WTC11 (cell line): Measurements from ENCODE around the gene SDCCAG8.

Experiments
- CBFB ChIP-seq: sonication (generic); formaldehyde crosslinking; IDR thresholded peaks from 2 replicates; pipeline ENCODE4 v1.8.1; 2022; ENCODE audit warnings: mild to moderate bottlenecking, low read depth, missing genetic modification reagents
- EMX1 ChIP-seq: fragments of 250-450 bp; sonication (Bioruptor Pico); IDR thresholded peaks from 2 replicates; pipeline ENCODE4 v1.8.0; 2021; ENCODE audit warnings: mild to moderate bottlenecking
- ETV6 ChIP-seq: sonication (generic); formaldehyde crosslinking; IDR thresholded peaks from 2 replicates; pipeline ENCODE4 v1.8.1; 2022; ENCODE audit warnings: mild to moderate bottlenecking, missing genetic modification reagents
- FOXJ3 ChIP-seq: sonication (generic); formaldehyde crosslinking; IDR thresholded peaks from 2 replicates; pipeline ENCODE4 v1.9.0; 2021; ENCODE audit warnings: missing genetic modification reagents, mild to moderate bottlenecking, borderline replicate concordance
- JAZF1 ChIP-seq: fragments of 250-450 bp; sonication (Bioruptor Pico); IDR thresholded peaks from 2 replicates; pipeline ENCODE4 v1.9.0; 2021; ENCODE audit warnings: moderate library complexity, mild to moderate bottlenecking, inconsistent platforms
- TEAD4 ChIP-seq: sonication (generic); formaldehyde crosslinking; IDR thresholded peaks from 2 replicates; pipeline ENCODE4 v1.8.0; 2022; ENCODE audit warnings: mild to moderate bottlenecking, missing genetic modification reagents
- ZNF121 ChIP-seq: sonication (generic); formaldehyde crosslinking; IDR thresholded peaks from 2 replicates; pipeline ENCODE4 v1.8.0; 2023; ENCODE audit warnings: missing genetic modification reagents
- ZNF423 ChIP-seq: fragments of 250-450 bp; sonication (Bioruptor Pico); IDR thresholded peaks from 2 replicates; pipeline ENCODE4 v2.1.2; 2022; ENCODE audit warnings: mild to moderate bottlenecking, moderate library complexity
- TF ChIP-seq, protein P1 (sequence below): fragments of 200-600 bp; IDR thresholded peaks from 2 replicates; pipeline ENCODE4 v1.8.0; 2022; ENCODE audit warnings: antibody characterized with exemption
- TF ChIP-seq, protein P2 (sequence below): sonication (generic); formaldehyde crosslinking; IDR thresholded peaks from 2 replicates; pipeline ENCODE4 v1.8.1; 2022; ENCODE audit warnings: low read depth, missing genetic modification reagents, borderline replicate concordance
- TF ChIP-seq, protein P3 (sequence below): sonication (generic); formaldehyde crosslinking; IDR thresholded peaks from 2 replicates; pipeline ENCODE4 v1.8.1; 2023; ENCODE audit warnings: mild to moderate bottlenecking, missing genetic modification reagents, moderate library complexity
- TF ChIP-seq, protein P4 (sequence below): sonication (generic); formaldehyde crosslinking; IDR thresholded peaks from 2 replicates; pipeline ENCODE4 v1.8.0; 2022; ENCODE audit warnings: mild to moderate bottlenecking, missing genetic modification reagents
- TF ChIP-seq, protein P5 (sequence below): sonication (generic); formaldehyde crosslinking; IDR thresholded peaks from 2 replicates; pipeline ENCODE4 v1.8.1; 2022; ENCODE audit warnings: missing genetic modification reagents, borderline replicate concordance

DNA sequence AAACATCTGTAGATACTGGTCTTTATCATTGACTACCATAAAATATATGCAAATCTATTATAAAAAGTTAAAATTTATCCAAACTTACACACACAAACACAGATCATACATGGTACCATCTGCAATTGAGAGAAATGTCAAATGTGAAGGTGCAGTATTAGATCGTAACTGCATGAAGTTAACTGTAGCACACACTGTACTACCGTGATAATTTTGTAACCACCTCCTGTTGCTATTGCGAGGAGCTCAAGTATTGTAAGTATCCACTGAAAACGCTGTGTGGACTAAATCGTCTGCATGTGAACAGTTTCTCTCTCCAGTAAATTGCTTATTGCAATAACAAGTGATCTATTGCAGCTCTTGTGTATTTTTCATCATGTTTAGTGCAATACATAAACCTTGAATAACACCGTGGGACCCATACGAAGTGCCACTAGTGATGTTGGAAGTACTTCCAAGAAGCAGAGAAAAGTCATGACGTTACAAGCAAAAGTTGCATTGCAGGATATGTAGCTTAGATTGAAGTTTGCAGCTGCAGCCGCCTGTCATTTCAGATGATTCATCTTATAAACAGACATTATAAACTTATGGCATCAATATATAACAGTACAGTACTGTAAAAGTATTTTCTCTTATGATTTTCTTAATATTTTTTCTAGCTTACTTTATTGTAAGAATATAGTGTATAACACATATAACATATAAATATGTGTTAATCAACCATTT is 172.9 kb downstream of the SDCCAG8 start:
- no peak for TF ChIP-seq JAZF1 (CRISPR knock-in tag)
- TF ChIP-seq, protein P1, sequence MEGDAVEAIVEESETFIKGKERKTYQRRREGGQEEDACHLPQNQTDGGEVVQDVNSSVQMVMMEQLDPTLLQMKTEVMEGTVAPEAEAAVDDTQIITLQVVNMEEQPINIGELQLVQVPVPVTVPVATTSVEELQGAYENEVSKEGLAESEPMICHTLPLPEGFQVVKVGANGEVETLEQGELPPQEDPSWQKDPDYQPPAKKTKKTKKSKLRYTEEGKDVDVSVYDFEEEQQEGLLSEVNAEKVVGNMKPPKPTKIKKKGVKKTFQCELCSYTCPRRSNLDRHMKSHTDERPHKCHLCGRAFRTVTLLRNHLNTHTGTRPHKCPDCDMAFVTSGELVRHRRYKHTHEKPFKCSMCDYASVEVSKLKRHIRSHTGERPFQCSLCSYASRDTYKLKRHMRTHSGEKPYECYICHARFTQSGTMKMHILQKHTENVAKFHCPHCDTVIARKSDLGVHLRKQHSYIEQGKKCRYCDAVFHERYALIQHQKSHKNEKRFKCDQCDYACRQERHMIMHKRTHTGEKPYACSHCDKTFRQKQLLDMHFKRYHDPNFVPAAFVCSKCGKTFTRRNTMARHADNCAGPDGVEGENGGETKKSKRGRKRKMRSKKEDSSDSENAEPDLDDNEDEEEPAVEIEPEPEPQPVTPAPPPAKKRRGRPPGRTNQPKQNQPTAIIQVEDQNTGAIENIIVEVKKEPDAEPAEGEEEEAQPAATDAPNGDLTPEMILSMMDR, result no peak
- no peak for TF ChIP-seq TEAD4 (CRISPR knock-in tag)
- TF ChIP-seq ETV6 (CRISPR knock-in tag), result no peak
- no peak for TF ChIP-seq CBFB (CRISPR knock-in tag)
- no peak for TF ChIP-seq ZNF121 (CRISPR knock-in tag)
- TF ChIP-seq ZNF423 (CRISPR knock-in tag), result no peak
- TF ChIP-seq, protein P2, sequence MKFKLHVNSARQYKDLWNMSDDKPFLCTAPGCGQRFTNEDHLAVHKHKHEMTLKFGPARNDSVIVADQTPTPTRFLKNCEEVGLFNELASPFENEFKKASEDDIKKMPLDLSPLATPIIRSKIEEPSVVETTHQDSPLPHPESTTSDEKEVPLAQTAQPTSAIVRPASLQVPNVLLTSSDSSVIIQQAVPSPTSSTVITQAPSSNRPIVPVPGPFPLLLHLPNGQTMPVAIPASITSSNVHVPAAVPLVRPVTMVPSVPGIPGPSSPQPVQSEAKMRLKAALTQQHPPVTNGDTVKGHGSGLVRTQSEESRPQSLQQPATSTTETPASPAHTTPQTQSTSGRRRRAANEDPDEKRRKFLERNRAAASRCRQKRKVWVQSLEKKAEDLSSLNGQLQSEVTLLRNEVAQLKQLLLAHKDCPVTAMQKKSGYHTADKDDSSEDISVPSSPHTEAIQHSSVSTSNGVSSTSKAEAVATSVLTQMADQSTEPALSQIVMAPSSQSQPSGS (CRISPR knock-in tag), result no peak
- TF ChIP-seq FOXJ3 (CRISPR knock-in tag), result no peak
- TF ChIP-seq, protein P3, sequence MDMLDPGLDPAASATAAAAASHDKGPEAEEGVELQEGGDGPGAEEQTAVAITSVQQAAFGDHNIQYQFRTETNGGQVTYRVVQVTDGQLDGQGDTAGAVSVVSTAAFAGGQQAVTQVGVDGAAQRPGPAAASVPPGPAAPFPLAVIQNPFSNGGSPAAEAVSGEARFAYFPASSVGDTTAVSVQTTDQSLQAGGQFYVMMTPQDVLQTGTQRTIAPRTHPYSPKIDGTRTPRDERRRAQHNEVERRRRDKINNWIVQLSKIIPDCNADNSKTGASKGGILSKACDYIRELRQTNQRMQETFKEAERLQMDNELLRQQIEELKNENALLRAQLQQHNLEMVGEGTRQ (CRISPR knock-in tag), result no peak
- TF ChIP-seq, protein P4, sequence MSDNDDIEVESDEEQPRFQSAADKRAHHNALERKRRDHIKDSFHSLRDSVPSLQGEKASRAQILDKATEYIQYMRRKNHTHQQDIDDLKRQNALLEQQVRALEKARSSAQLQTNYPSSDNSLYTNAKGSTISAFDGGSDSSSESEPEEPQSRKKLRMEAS (CRISPR knock-in tag), result no peak
- TF ChIP-seq, protein P5, sequence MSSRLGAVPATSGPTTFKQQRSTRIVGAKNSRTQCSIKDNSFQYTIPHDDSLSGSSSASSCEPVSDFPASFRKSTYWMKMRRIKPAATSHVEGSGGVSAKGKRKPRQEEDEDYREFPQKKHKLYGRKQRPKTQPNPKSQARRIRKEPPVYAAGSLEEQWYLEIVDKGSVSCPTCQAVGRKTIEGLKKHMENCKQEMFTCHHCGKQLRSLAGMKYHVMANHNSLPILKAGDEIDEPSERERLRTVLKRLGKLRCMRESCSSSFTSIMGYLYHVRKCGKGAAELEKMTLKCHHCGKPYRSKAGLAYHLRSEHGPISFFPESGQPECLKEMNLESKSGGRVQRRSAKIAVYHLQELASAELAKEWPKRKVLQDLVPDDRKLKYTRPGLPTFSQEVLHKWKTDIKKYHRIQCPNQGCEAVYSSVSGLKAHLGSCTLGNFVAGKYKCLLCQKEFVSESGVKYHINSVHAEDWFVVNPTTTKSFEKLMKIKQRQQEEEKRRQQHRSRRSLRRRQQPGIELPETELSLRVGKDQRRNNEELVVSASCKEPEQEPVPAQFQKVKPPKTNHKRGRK (CRISPR knock-in tag), result no peak
- TF ChIP-seq EMX1 (CRISPR knock-in tag), result no peak
